Urinary bladder (tissue), 4 donors: Measurements from ENCODE around the gene EP400. TPM values are rescaled to one million over a fixed set of nuclear protein-coding genes. Genes with fewer than 3 reads are reported as not detected.

Source experiments
- DNase-seq: peaks from one replicate; pipeline ENCODE4 v3.0.0-alpha.2; 2015; ENCODE audit errors: extremely low spot score
- H3K27ac ChIP-seq: one replicate; pipeline ENCODE4 v1.5.1; 2013; ENCODE audit warnings: low read depth, mild to moderate bottlenecking, moderate library complexity
- H3K36me3 ChIP-seq: one replicate; pipeline ENCODE4 v1.6.1; 2013; ENCODE audit warnings: mild to moderate bottlenecking, moderate library complexity; ENCODE audit not compliant: insufficient read depth
- H3K4me1 ChIP-seq: one replicate; pipeline ENCODE4 v1.6.1; 2013; ENCODE audit warnings: mild to moderate bottlenecking, moderate library complexity; ENCODE audit not compliant: insufficient read depth
- H3K4me3 ChIP-seq: one replicate; pipeline ENCODE4 v1.5.1; 2013; ENCODE audit warnings: low read depth, low read length
- WGBS: extraction: QIAGEN DNeasy Blood & Tissue Kit; methylation state at CpG from one replicate; pipeline ENCODE4 v1.1.7; 2013; 5-methylcytosine and 5-hydroxymethylcytosine counted together
- polyA plus RNA-seq: library from polyadenylated mRNA; stranded (reverse); fragments of 200-250 nt; gene quantifications from one replicate; pipeline ENCODE4 v1.2.3, GENCODE V29; 2013
- total RNA-seq: library from RNA; depleted of rRNA; stranded (reverse); fragments of >200 nt; gene quantifications from one replicate; pipeline ENCODE4 v1.2.3, GENCODE V29; 2014
- donor health status: healthy with polysubstance abuse.
- donor health status: healthy.

EP400 gene
- total and polyA plus RNA-seq, 2 donors: 17.9 to 20.1 TPM

GRCh38 chr12:132106921-132107320 lies 157.2 kb downstream of the EP400 start:
- WGBS: 92% methylated on average over 7 of the region's 7 CpGs
- DNase-seq: no peak
- H3K27ac ChIP-seq: no peak overlapping the region
- H3K4me1 ChIP-seq: no peaks in the 10 kb centered on the region
- H3K36me3 ChIP-seq: no peaks in the 10 kb centered on the region
- H3K4me3 ChIP-seq: no peak overlapping the region

DNA sequence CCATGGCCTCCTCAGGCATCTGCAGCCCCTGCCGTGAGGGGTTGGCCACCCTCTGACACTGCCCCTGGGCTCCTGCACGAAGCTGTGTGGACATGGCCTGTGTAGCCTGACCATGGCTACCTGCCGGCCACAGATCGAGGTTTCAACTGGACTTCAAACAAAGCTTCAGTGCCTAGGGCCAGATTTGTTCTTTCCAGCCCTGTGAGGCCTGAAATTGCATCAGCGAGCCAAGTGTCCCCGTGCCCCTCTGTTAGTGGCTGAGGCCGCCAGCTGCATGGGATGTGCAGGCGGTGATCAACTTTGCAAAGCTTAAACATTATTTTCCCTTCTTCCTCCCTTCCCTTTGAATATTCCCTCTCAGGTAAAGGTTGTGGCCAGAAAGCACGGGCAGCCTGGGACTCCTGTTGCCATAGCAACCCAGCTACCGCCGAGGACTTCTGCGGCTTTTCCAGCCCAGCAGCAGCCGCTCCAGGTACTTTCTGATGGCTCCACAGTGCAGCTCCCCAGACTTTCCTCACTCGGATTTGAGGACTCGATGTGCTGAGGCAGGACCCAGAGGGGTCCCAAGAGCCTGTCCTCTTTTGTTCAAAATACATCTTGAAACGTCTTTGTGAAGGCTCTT lies 158.6 kb downstream of the EP400 start:
- Histone ChIP-seq H3K4me3 (no peak overlapping the region), H3K4me1 (no peaks in the 10 kb centered on the region), H3K27ac (no peak overlapping the region), H3K36me3 (no peaks in the 10 kb centered on the region)
- DNase-seq: no peak
- WGBS: 77% methylated on average over 16 of the region's 16 CpGs

- DNase-seq: no peak
- Histone ChIP-seq H3K4me1 (no peaks in the 10 kb centered on the region), H3K36me3 (no peaks in the 10 kb centered on the region), H3K4me3 (no peak overlapping the region), H3K27ac (no peak overlapping the region)
- WGBS: 83% methylated on average over 8 of the region's 8 CpGs
Observed at GRCh38 chr12:132109741-132110140, 160.0 kb downstream of the EP400 start.

DNA sequence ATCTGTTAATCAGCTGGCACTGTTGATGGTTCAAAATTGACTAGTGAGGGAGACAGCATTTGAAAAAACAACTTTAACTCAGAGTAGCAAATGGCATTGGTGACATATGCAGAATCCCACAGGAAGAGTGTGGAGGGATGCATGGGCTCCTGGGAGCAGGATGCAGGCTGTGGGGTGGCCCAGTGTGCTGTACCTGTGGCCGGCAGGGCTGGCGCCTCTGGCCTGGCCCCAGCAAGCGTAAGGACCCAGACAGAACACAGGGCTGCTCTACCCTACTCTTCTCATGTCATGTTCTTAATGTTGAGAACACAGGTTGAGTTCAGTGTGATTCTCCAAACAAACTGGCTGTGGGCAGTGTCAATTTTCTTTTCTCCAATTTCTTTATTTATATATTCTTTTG lies 160.9 kb downstream of the EP400 start:
- 79% methylated on average over 3 of the region's 3 CpGs for WGBS
- H3K4me1 ChIP-seq: no peaks in the 10 kb centered on the region
- no peak for DNase-seq
- no peaks in the 10 kb centered on the region for H3K36me3 ChIP-seq
- no peak overlapping the region for H3K4me3 ChIP-seq
- no peak overlapping the region for H3K27ac ChIP-seq

GRCh38 chr12:132111654-132112304 lies 162.0 kb downstream of the EP400 start:
- Histone ChIP-seq H3K4me3 (no peak overlapping the region), H3K27ac (no peak overlapping the region), H3K36me3 (no peaks in the 10 kb centered on the region), H3K4me1 (no peaks in the 10 kb centered on the region)
- WGBS: 79% methylated on average over 19 of the region's 19 CpGs
- DNase-seq: no peak

GRCh38 chr12:132114667-132115066 lies 164.9 kb downstream of the EP400 start:
- H3K4me1 ChIP-seq: no peaks in the 10 kb centered on the region
- H3K36me3 ChIP-seq: no peaks in the 10 kb centered on the region
- H3K27ac ChIP-seq: no peak overlapping the region
- DNase-seq: no peak
- H3K4me3 ChIP-seq: no peak overlapping the region
- WGBS: 94% methylated on average over 6 of the region's 6 CpGs

DNA sequence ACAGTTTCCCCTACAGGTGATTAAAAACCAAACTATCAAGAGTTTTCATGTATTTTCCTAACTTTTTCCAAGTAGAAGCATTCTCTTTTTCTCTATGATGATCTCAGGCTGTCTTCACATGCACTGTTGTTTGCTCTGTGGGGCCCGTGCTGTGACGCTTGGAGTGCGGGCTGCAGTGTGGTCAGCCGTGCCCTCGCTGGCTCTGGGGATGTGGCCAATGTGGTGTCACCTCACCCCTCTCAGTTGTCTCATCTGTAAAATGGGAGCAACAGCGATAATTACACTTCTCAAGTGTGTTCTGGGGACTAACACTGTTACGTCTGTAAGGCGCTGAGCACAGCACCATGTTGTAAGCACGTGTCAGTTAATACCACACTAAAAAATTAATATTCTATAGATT lies 165.8 kb downstream of the EP400 start:
- 91% methylated on average over 9 of the region's 9 CpGs for WGBS
- Histone ChIP-seq H3K4me1 (no peaks in the 10 kb centered on the region), H3K4me3 (no peak overlapping the region), H3K36me3 (no peaks in the 10 kb centered on the region), H3K27ac (no peak overlapping the region)
- no peak for DNase-seq

GRCh38 chr12:132116709-132117557 lies 167.2 kb downstream of the EP400 start:
- 97% methylated on average over 58 of the region's 58 CpGs for WGBS
- no peak overlapping the region for H3K4me3 ChIP-seq
- H3K27ac ChIP-seq: no peak overlapping the region
- DNase-seq: no peak
- no peaks in the 10 kb centered on the region for H3K4me1 ChIP-seq
- no peaks in the 10 kb centered on the region for H3K36me3 ChIP-seq

- 92% methylated on average over 10 of the region's 10 CpGs for WGBS
- Histone ChIP-seq H3K27ac (no peak overlapping the region), H3K36me3 (no peaks in the 10 kb centered on the region), H3K4me1 (no peaks in the 10 kb centered on the region), H3K4me3 (no peak overlapping the region)
- no peak for DNase-seq
Observed at GRCh38 chr12:132117558-132117875, 167.8 kb downstream of the EP400 start.

DNA sequence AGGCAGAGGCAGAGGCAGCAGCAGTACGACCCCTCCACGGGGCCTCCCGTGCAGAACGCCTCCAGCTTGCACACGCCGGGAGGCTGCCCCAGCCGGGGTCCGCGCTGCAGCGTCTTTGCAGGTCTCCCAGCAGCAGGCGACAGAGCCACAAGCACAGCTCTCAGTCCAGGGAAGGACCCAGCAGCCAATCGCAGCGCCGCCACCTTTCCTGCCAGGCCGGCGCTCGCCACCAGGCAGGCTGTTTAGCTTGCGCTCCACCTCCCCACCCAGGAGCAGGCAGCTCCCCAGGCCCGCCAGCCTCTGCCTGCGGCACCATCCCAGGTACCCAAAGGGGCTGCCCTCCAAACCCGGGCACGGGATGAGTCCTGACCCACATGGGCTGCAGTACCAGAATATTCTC lies 169.1 kb downstream of the EP400 start:
- Histone ChIP-seq H3K27ac (no peak overlapping the region), H3K4me1 (no peaks in the 10 kb centered on the region), H3K36me3 (no peaks in the 10 kb centered on the region), H3K4me3 (no peak overlapping the region)
- WGBS: 89% methylated on average over 22 of the region's 22 CpGs
- DNase-seq: no peak

DNA sequence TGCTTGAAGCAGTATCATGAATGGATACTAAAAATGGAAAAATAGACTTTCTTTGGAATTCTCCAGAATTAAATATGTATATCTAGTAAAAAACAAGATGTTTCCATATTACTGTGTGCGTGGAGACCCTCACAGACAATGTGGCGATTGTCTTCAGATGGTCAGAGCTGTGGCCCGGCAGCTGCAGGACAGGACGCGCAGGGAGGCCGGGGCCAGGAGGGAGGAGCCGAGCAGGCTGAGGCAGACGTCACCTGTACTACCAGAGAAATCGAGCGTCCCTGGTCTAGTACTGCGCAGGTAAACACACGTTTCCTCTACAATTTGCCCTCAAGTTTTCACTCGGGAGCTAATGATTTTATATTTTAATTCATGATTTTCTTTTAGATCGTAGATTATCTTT lies 171.5 kb downstream of the EP400 start:
- WGBS: 85% methylated on average over 14 of the region's 14 CpGs
- DNase-seq: no peak
- no peak overlapping the region for H3K4me3 ChIP-seq
- peaks cover 2% of the 10 kb centered on the region for H3K36me3 ChIP-seq
- H3K4me1 ChIP-seq: no peaks in the 10 kb centered on the region
- H3K27ac ChIP-seq: no peak overlapping the region

DNA sequence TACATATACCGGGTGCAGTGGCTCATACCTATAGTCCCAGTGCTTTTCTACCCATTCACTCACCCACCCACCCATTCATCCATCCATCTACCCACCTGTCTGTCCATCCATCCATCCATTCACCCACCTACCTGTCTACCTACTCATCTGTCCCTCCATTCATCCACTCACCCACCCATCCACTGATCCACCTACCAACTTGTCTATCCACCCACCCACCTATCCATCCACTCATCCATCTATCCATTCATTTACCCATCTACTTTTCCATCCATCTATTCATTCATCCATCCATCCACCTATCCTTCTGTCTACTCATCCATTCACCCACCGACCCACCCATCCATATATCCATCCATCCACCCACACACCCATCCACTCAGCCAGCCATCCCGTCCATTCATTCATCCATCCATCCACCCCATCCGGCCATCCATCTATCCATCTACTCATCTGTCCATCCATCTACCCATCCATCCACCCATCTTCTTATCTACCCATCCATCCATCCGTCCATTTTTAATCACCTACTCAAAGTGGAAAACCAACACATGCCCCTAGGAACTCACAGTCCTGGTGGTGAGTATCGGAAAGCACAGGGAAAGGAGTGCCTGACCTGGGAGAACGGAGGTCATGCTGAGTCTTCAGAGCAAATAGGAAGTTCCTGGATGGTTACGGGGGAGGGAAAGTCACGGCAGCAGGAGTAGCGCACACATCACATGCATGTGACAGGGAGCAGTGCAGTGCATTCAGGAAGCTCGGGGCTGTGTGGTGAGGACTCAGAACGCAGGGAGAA lies 174.4 kb downstream of the EP400 start:
- no peak for DNase-seq
- no peaks in the 10 kb centered on the region for H3K4me1 ChIP-seq
- H3K36me3 ChIP-seq: peaks cover 6% of the 10 kb centered on the region
- 88% methylated on average over 12 of the region's 12 CpGs for WGBS
- H3K27ac ChIP-seq: no peak overlapping the region
- H3K4me3 ChIP-seq: no peak overlapping the region

DNA sequence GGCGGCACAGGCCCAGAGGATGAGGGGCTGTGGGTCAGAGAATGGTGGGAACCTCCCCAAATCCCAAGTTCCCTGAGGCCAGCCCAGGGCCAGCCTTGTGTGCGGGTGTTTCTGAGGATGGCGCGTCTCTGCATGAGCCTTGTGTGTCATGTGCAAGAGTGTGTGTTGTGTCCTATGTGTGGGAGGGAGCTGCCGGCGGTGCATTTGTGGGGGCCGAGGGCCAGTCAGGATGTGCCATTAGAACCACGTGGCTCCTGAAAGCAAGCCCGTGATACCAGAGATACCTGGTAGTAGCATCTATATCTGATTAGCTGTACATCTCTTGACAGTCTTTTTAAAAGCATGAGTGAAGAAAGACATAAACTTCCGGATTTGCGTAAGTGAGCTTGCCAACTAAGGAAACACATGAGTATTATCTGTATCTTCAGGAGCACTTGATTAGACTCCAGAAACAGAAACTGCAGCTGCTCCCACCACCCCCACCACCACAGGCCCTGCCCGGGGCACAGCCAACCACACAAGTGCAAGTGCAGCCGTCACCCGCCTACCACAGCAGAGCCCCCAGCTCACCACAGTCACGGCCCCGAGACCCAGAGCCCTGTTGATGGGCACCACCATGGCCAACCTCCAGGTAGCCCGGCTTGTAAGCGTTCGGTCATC lies 175.2 kb downstream of the EP400 start:
- H3K4me1 ChIP-seq: no peaks in the 10 kb centered on the region
- 85% methylated on average over 19 of the region's 19 CpGs for WGBS
- no peak overlapping the region for H3K4me3 ChIP-seq
- peaks cover 6% of the 10 kb centered on the region for H3K36me3 ChIP-seq
- DNase-seq: no peak
- no peak overlapping the region for H3K27ac ChIP-seq
